Measurements from ENCODE around the gene PKIG.
"Not testable (repeated sequence)": the region's sequence is repeated elsewhere in the genome, so short reads cannot be mapped to it uniquely, and the experiment has no call there.

Gene PKIG

DNA sequence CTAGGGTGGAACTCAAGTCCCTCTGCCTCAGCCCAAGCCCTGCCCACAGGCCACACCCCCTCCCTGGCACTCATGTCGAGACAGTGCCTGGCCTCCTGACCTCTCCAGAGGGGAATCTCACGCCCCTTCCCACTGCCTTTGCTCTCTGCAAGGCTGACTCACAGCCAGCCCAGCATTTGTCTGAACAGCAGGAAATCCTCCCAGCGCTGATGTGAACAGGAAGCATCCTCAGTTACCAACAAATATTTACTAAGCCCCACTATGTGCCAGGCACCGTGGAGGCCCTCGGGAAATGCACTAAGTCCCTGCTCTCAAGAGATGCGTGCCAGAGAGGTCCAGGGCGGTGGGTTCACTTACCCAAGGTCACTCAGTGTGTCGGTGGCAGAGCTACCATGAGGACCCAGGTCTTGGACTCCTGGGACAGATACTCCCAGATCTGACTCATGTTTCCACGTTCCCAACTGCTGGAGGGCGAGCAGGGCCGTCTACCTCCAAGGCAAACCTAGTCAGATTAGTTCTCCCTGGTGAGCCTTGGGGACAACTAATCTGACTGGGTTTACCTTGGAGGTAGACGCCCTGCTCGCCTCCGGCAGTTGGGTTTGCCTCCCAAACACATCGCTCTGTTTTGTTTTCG lies 61.3 kb downstream of the PKIG start:
- no peak for DNase-seq

GRCh38 chr20:44644230-44644617 lies 61.8 kb downstream of the PKIG start:
- no peak for DNase-seq

GRCh38 chr20:44644667-44645131 lies 62.3 kb downstream of the PKIG start:
- DNase-seq = no peak

DNA sequence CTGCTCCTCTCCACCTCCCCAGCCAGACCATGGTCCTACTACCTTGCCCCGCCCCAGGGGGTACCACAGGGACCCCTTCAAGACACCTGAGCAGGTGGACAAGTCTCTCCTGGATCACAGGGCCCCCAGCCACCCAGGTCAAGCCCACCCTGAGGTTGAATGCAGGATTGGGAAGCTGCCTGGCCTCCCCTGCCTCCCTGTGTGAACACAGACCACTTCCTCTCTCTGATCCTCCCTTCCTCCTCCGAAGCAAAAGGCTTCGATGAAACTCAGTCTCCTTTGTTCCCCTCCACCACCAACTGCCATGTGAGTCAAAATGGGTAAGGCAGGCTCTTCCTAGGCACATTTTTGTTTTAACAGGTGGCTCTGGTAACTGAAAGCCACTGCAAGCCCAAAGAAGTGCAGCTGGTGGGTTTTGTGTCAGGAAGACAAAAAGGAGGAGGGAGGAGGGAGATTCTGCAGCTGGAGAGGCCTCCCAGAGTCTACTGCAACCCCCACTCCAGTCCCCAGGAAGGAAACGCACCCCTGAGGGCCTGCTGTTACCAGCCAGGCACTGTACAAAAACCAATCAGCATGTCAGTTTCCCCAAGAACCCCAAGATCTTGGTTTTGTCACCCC lies 63.8 kb downstream of the PKIG start:
- peak; percentile 16 for DNase-seq

DNA sequence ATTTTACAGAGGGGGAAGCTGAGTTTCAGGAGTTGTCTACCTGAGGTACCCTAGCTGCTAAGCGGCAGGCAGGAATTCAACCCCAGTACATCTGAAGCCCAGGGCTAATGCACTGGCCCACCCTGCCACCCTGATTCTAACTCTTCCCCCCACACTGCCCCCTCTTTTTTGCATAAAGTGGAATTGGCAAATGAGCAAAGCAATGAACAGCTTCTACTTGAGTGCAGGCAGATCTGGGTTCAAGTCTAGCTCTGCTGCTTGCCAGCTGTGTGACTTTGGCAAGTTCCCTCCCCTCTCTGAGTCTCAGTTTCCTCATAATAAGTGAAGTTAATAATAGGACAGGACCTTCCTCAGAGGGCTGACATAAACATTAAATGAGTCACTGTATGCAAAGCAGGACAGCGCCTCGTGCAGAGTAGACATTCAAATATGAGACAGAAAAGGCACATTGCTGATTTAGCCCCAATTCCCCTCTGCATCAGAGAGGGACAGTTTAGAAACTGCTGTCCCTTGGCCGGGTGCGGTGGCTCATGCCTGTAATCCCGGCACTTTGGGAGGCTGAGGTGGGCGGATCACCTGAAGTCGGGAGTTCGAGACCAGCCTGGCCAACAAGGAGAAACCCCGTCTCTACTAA lies 64.4 kb downstream of the PKIG start:
- DNase-seq = no peak

DNA sequence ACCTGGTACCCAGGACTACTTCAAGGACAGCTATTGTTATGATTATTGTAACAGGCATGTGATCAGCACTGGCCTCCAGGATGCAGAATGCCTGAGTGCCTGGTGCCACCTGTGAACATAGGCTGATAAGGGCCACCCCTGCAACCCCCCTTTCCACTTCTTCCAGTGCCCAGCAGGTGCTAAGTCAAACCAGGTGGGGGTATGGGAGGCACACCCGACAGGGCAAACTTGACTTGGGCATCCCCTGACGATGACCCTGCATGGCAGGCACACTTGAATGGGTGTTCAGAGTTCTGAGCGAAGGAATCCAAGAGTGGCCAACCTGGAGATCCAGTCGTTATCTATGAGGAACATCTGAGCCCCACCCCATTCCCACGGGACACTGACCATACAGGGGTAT lies 65.7 kb downstream of the PKIG start:
- DNase-seq = no peak

DNA sequence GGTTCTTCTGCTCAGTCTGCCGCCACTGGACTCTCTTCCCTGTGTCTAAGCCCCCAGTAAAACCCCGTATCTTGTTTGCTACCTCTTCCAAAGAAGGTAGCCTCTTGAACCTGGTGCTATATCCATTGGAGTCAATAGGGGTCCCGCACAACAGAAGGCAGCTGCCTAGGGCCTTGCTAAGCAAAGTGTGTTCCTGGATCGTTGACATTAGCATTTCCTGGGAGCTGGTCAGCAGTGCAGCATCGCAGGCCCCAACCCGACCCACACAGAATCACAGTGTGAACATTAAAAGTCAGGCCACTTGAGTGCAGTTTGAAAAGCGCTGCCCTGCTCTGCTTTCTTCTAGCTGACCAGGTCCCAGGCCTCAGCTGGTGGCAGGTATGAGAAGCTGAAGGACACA lies 66.2 kb downstream of the PKIG start:
- no peak for DNase-seq

- DNase-seq = no peak
Observed at GRCh38 chr20:44649126-44649525, 66.7 kb downstream of the PKIG start.

DNA sequence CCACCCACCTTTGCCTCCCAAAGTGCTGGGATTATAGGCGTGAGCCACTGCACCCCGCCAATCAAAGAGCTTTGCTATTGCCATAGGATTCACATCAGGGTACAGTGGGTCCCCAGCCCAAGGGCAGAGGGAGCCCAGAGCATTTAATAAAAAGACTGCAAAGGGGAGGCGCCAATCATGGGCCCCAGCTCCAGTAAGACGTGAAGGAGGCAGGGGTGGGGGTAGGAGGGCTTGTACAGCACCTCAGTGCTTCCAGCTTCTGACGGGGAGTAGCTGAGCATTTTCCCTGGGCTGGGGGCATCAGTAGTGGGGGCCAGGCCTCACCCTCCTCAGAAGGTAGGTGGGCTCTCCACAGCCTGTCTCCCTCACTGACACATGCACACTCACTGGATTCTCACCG lies 67.6 kb downstream of the PKIG start:
- DNase-seq = no peak

DNA sequence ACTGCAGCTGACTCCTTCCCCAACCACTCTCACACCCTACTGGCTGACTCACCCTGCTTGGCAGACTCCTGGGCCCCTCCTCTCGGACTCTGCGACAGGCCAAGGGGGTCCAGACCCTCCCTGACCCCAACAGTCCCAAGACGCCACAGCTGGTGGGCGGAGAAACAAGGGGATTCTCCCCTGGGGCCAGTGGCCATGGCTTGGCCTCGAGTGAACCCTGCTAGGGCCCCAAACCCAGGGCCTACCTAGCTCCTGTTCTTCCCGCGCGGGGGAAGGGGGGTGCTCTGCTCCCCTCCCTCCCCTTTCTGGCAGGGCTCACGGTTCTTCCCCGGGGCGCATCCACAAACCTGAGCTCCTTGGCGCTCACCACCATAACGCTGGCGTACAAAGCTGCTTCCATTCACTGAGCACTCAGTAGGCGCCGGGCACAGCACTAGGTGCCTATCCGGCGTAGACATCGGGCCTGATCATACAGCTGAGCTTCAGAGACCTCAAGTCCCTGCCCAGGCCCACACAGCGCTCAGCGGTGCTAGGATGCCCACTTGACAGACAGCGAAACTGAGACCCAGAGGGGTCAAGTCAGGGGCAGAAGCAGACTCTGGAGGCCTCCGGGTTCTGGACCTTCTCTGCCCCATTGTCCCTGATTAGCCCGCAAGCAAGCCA lies 68.5 kb downstream of the PKIG start:
- no peak for DNase-seq

DNA sequence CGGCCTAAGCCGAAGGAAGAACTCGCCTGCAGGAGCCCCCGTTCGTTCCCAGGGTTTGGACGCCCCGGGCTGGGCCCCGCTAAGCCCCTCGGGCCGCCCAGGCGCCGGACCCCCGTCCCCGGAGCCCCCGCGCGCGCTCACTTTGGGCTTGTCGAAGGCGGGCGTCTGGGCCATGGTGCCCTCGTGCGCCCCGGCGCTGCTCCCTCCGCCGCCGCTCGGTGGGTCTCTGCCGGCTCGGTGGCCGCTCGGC lies 69.0 kb downstream of the PKIG start:
- DNase-seq = no peak

- peak; percentile 11 for DNase-seq
Observed at GRCh38 chr20:44651684-44652423, 69.5 kb downstream of the PKIG start, which contains the start of gene ADA. Gene ADA (minus strand): TSS chr20:44651699. CDS start chr20:44651607, 92 bp downstream.

GRCh38 chr20:44653546-44653945 lies 71.2 kb downstream of the PKIG start:
- no peak for DNase-seq

DNA sequence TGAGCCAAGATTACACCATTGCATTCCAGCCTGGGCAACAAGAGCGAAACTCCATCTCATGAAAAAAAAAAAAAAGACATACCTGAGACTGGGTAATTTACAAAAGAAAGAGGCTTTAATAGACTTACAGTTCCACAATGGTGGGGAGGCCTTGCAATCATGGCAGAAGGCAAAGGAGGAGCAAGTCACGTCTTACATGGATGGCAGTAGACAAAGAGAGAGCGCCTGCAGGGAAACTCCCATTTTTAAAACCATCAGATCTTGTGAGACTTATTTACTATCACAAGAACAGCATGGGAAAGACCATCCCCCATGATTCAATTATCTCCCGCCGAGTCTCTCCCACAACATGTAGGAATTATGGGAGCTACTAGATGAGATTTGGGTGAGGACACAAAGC lies 71.8 kb downstream of the PKIG start:
- not testable (repeated sequence) for DNase-seq

DNA sequence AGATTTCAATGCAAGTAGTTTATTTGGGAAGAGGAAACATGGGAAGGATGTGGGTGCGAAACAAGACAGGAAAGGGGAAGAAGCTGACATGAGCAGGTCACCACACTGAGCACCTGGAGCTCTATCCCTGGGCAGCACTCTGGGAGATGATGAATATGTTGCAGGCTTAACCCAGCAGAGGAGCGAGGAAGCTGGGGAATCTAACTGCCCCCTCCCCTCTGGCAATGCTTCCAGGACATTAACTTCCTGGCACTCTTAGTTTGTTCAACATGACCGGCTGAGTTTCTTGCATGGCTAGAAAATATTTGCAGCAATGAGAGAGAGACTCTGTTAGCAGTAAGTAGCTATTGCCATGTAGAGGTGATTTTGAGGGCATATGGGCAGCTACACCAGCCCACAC lies 74.1 kb downstream of the PKIG start:
- DNase-seq = no peak

DNA sequence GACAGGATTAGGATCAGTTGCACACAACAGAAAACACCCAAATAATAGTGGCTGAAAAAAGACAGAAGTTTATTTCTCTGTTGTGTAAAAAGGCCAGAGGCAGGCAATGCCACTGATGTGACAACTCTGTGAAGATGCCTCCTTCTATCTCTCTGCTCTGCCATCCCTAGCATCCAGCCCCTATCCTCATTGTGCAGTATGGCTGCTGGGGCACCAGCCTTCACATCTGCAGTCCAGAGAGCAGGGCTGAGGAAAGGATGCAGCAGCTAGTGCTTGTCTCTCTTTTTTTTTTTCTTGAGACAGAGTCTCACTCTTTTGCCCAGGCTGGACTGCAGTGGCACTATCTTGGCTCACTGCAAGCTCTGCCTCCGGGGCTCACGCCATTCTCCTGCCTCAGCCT lies 75.5 kb downstream of the PKIG start:
- DNase-seq = no peak

- DNase-seq = no peak
Observed at GRCh38 chr20:44658810-44659209, 76.4 kb downstream of the PKIG start.

- DNase-seq = no peak
Observed at GRCh38 chr20:44659931-44660330, 77.6 kb downstream of the PKIG start.

DNA sequence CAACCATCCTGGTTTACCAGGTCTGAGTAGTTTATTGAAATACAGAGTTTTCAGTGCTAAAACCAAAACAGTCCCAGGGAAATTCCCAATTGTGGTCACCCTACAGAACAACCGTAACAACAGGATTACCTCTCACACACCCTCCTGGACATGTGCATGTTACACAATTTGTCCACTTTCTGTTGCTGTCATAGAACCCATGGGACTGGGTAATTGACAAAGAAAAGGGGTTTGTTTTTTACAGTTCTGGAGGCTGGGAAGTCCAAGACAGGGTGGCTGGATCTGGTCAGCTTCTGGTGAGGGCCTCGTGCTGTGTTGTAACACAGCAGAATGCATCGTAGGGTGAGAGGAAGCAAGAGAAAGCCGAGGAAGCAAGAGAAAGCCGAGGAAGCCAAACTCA lies 78.2 kb downstream of the PKIG start:
- no peak for DNase-seq

GRCh38 chr20:44662261-44662660 lies 79.9 kb downstream of the PKIG start:
- DNase-seq = no peak

GRCh38 chr20:44664131-44664530 lies 81.8 kb downstream of the PKIG start:
- DNase-seq = no peak

- DNase-seq = no peak
Observed at GRCh38 chr20:44666066-44666465, 83.7 kb downstream of the PKIG start.
